Naive B cell (primary cell): ENCODE measurements around the gene MYH7B. TPM values are rescaled to one million over a fixed set of nuclear protein-coding genes. Genes with fewer than 3 reads are reported as not detected.
A peak's percentile ranks its signal among the peaks of the same experiment; 100 is the strongest.

Experiments used
- ATAC-seq, 2 donors: fragments of 150-1000 bp; cut with Tn5 transposase; 2 replicates each; pipeline ENCODE4 v1.10.0; 2021; ENCODE audit warnings: low read depth in 2 of 2, mild to moderate bottlenecking in 2 of 2, moderate library complexity in 2 of 2
- DNase-seq: peaks from one replicate; pipeline ENCODE4 v3.0.0; 2022
- H3K27ac Mint-ChIP-seq, 6 donors: one replicate each; pipeline ENCODE4 v1.8.0; 2020 to 2022; ENCODE audit warnings: mild to moderate bottlenecking in 6 of 6, mixed read lengths in 6 of 6, moderate library complexity in 5 of 6, inconsistent platforms in 2 of 6
- H3K27me3 Mint-ChIP-seq, 3 donors: one replicate each; pipeline ENCODE4 v1.8.0; 2021 to 2022; ENCODE audit warnings: mixed read lengths in 3 of 3, mild to moderate bottlenecking in 1 of 3
- H3K36me3 Mint-ChIP-seq, 2 donors: one replicate each; pipeline ENCODE4 v1.8.0; 2020 to 2022; ENCODE audit warnings: mixed read lengths in 2 of 2, inconsistent platforms in 1 of 2, mild to moderate bottlenecking in 1 of 2
- H3K4me1 Mint-ChIP-seq, 3 donors: one replicate each; pipeline ENCODE4 v1.8.0; 2020 to 2022; ENCODE audit warnings: mixed read lengths in 3 of 3, inconsistent platforms in 1 of 3, mild to moderate bottlenecking in 1 of 3, moderate library complexity in 1 of 3
- H3K4me3 Mint-ChIP-seq, 8 donors: one replicate each; pipeline ENCODE4 v1.8.0; 2020 to 2022; ENCODE audit warnings: mild to moderate bottlenecking in 8 of 8, mixed read lengths in 8 of 8, moderate library complexity in 8 of 8, inconsistent platforms in 2 of 8
- H3K9me3 Mint-ChIP-seq, 7 donors: one replicate each; pipeline ENCODE4 v1.8.0; 2020 to 2022; ENCODE audit warnings: mixed read lengths in 7 of 7, mild to moderate bottlenecking in 5 of 7, inconsistent platforms in 2 of 7, moderate library complexity in 1 of 7
- polyA plus RNA-seq, 6 donors: library from polyadenylated mRNA; unstranded; fragments of 300-500 nt; fragmentation: Illumina TruSeq; gene quantifications; one replicate each; pipeline ENCODE4 v1.2.3, GENCODE V29; 2021; ENCODE audit warnings: low read depth in 6 of 6

MYH7B gene
- polyA plus RNA-seq, 6 donors from 2014 or later, result 0.24 to 0.84 TPM; not detected in 4

DNA sequence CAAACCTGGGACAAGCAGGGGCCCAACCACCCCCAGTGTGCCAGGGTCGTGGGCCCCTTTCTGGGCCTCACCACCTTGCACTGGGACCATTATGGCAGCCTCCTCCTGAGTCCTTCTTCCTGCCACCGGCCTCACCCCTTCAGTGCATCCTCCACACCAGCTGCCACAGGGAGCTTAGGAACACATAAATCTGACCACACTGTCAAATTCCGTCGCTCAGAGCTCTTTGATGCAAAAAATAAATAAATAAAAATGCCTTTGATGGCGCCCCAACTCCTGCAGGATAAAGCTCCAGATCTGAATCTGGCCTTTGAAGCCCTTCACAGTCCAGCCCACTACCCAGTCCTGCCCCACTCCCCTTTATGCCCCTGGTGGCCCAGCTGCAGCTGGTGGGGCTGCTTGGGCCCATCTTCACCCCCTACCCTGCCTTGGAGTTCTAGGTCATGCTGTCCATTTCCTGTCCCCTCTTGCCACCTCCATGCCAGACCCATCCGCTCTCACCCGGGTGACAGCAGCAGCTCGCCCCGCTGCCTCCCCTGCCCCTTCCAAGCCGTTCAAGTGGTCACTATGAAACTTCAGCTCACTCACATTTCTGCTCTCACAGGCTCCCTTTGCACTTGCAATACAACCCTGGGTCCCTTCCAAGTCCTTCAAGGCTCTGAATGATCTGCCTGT, 16.0 kb downstream of the MYH7B start:
- no peaks in the 10 kb centered on the region for H3K9me3 Mint-ChIP-seq
- H3K4me3 Mint-ChIP-seq, result no peak overlapping the region
- peaks cover 2 to 20% (median 4%) of the 10 kb centered on the region in 3 donors for H3K27me3 Mint-ChIP-seq
- no peak for ATAC-seq
- no peaks in the 10 kb centered on the region for H3K36me3 Mint-ChIP-seq
- H3K27ac Mint-ChIP-seq, result no peak overlapping the region
- DNase-seq, result no peak
- H3K4me1 Mint-ChIP-seq, result no peaks in the 10 kb centered on the region

DNA sequence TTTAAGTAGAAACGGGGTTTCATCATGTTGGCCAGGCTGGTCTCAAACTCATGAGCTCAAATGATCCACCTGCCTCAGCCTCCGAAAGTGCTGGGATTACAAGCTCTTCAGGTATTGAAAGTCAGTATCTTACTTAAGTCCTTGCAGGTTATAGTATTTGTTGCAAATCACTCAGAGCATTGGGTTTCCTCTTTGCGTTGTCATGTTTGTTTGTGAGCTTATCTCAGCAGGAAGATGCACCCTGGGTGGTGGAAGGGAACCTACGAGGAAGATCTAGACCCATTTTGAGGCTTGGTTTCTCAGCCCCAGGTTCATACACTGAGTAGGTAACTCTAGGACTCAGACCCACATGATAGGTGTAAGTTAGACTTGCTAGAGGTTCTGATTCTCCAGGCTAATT, 18.6 kb downstream of the MYH7B start:
- no peak for ATAC-seq
- H3K27ac Mint-ChIP-seq, result no peak overlapping the region
- no peaks in the 10 kb centered on the region for H3K36me3 Mint-ChIP-seq
- H3K9me3 Mint-ChIP-seq, result peaks cover 0 to 2% (median 0%) of the 10 kb centered on the region in 7 donors
- no peaks in the 10 kb centered on the region for H3K4me1 Mint-ChIP-seq
- H3K4me3 Mint-ChIP-seq, result no peak overlapping the region
- DNase-seq, result no peak
- peaks cover 4 to 32% (median 17%) of the 10 kb centered on the region in 3 donors for H3K27me3 Mint-ChIP-seq

DNA sequence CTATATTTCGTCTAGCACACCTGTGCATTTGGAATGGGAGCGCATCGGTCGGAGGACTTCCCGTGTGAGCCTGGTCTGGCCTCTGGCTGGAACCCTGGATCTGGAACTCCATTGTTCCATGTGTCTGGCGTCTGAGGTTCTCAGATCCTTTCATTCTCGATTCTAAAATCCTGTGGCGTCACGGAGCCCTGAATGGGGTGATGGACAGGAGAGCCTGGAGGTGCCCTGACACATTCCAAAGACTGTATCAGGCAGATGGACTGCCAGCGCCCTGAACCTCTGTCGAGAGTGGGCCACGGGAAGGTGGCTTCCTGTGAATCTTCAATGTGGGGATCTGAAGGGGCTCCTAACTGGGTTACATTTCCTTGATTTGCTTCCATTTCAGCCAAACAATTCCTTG, 20.6 kb downstream of the MYH7B start:
- no peak for DNase-seq
- Mint-ChIP-seq H3K27ac (no peak overlapping the region), H3K27me3 (peaks cover 7 to 40% (median 24%) of the 10 kb centered on the region in 3 donors), H3K4me3 (no peak overlapping the region), H3K36me3 (no peaks in the 10 kb centered on the region), H3K4me1 (no peaks in the 10 kb centered on the region), H3K9me3 (peaks cover 0 to 2% (median 0%) of the 10 kb centered on the region in 7 donors)
- no peak for ATAC-seq

DNA sequence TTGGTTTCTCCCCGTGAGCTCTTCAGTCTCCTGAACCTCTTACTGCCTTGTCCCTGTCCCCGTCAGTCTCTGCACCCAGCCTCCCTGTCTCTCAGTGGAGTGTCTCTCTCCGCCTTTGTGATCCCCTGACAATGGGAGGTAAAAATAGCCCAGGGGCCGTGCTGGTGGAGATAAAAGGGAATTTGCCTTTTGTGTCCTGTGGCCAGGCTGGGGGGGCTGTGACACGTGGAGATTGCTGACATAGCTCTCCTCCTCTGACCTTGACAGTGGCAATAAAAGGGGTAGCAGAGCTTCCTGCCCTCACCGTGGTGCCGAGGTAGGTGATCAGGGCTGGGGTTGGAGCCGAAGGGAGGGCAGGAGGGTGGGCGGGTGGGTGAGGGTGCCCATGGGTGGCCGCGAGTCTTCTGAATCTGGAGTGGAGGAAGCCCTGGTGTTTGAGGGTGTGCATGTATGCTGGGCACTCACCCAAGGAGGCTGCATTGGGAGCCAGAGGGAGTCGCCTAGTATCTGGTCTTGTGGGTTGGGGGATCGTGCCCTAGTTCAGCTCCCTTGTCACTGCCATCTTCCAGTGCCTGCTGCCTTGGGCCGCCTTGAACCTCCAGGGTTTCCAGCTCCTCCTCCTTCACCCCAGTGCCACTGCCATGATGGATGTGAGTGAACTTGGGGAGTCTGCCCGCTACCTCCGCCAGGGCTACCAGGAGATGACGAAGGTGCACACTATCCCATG, 21.9 kb downstream of the MYH7B start:
- peaks cover 13 to 44% (median 35%) of the 10 kb centered on the region in 3 donors for H3K27me3 Mint-ChIP-seq
- H3K36me3 Mint-ChIP-seq, result no peaks in the 10 kb centered on the region
- no peak overlapping the region for H3K4me3 Mint-ChIP-seq
- ATAC-seq, result no peak
- no peak overlapping the region for H3K27ac Mint-ChIP-seq
- H3K9me3 Mint-ChIP-seq, result peaks cover 0 to 2% (median 0%) of the 10 kb centered on the region in 7 donors
- no peak for DNase-seq
- H3K4me1 Mint-ChIP-seq, result no peaks in the 10 kb centered on the region

GRCh38 chr20:34978092-34978744, 22.6 kb downstream of the MYH7B start:
- peaks cover 0 to 1% (median 0%) of the 10 kb centered on the region in 3 donors for H3K4me1 Mint-ChIP-seq
- H3K27ac Mint-ChIP-seq, result no peak overlapping the region
- no peaks in the 10 kb centered on the region for H3K36me3 Mint-ChIP-seq
- H3K27me3 Mint-ChIP-seq, result peaks cover 13 to 47% (median 42%) of the 10 kb centered on the region in 3 donors
- DNase-seq, result no peak
- no peak for ATAC-seq
- peaks cover 0 to 2% (median 0%) of the 10 kb centered on the region in 7 donors for H3K9me3 Mint-ChIP-seq
- H3K4me3 Mint-ChIP-seq, result peak overlapping the region in 1 of 8 donors; percentile 42

DNA sequence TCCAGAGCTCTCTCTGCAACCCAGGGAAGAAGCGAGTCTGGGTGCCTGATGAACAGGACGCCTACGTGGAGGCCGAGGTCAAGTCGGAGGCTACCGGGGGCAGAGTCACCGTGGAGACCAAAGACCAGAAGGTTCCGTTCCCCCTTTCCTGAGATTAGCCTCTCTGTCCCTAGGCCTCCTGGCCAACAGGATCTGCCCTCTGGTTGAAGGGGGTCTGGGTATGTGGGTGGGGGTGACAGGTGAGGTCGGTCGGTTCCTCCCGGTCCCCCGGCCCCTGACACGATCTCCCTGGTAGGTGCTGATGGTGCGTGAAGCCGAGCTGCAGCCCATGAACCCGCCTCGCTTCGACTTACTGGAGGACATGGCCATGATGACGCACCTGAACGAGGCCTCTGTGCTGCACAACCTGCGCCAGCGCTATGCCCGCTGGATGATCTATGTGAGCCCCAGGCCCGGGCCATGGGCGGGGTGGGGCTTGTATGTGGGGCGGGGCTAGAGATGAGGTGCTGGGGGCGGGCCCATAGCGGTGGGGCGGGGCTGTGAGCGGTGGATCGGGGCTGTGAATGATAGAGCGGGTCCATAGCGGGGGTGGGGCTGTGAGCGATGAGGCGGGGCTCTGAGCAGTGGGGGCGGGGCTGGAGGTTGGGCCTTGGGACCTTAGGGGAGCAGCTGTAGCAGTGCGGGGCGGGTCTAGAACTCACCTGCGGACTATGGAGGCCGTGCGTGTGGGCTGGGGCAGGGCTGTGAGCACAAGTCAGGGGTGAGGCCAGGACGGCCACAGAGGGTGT, 23.9 kb downstream of the MYH7B start:
- ATAC-seq (no peak), DNase-seq (no peak)
- H3K4me1 Mint-ChIP-seq, result peaks cover 0 to 3% (median 3%) of the 10 kb centered on the region in 3 donors

DNA sequence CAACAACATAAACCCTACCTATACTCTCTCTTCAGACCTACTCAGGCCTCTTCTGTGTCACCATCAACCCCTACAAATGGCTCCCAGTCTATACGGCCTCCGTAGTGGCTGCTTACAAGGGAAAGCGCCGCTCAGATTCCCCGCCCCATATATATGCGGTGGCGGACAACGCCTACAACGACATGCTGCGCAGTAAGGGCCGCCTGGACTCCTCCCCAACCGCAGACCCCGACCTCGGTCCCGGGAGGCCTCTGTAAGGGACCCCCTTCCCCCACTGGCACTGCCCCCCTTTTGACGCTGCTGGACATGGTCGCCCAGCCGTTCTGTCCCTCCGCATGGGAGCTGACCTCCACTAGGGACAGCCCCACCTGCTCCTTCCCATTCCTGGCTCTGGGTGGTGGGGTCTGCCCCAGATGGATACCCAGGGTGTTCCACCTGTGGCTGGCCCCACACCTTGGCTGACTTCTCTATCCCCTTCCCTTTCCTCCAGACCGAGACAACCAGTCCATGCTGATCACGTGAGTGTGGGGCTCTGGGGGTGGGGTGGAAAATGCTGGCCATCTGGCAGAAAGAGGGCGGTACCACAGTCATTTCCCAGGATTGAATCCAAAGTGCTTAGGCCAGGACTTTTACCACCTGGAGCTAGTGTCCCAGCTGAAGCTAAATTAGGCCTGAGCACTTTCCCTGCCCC, 25.0 kb downstream of the MYH7B start:
- ATAC-seq (no peak), DNase-seq (no peak)
- Mint-ChIP-seq H3K27ac (peak overlapping the region in 1 of 6 donors; percentile 65), H3K4me3 (no peak overlapping the region), H3K36me3 (no peaks in the 10 kb centered on the region), H3K27me3 (peaks cover 13 to 61% (median 53%) of the 10 kb centered on the region in 3 donors), H3K9me3 (peaks cover 0 to 2% (median 0%) of the 10 kb centered on the region in 7 donors), H3K4me1 (peaks cover 0 to 6% (median 3%) of the 10 kb centered on the region in 3 donors)

More for the DNA sequence above, 23.9 kb downstream of the MYH7B start:
- peaks cover 13 to 51% (median 51%) of the 10 kb centered on the region in 3 donors for H3K27me3 Mint-ChIP-seq
- H3K9me3 Mint-ChIP-seq, result peaks cover 0 to 2% (median 0%) of the 10 kb centered on the region in 7 donors
- H3K36me3 Mint-ChIP-seq, result no peaks in the 10 kb centered on the region
- H3K27ac Mint-ChIP-seq, result peak overlapping the region in 1 of 6 donors; percentile 20
- H3K4me3 Mint-ChIP-seq, result no peak overlapping the region

GRCh38 chr20:34982270-34983088, 26.8 kb downstream of the MYH7B start:
- H3K27ac Mint-ChIP-seq, result peak overlapping the region in 1 of 6 donors; percentile 65
- no peaks in the 10 kb centered on the region for H3K36me3 Mint-ChIP-seq
- no peak for ATAC-seq
- H3K4me3 Mint-ChIP-seq, result no peak overlapping the region
- DNase-seq, result no peak
- peaks cover 0 to 6% (median 3%) of the 10 kb centered on the region in 3 donors for H3K4me1 Mint-ChIP-seq
- H3K27me3 Mint-ChIP-seq, result peaks cover 9 to 52% (median 48%) of the 10 kb centered on the region in 3 donors
- H3K9me3 Mint-ChIP-seq, result peaks cover 0 to 2% (median 0%) of the 10 kb centered on the region in 7 donors

- peaks cover 9 to 45% (median 41%) of the 10 kb centered on the region in 3 donors for H3K27me3 Mint-ChIP-seq
- no peaks in the 10 kb centered on the region for H3K36me3 Mint-ChIP-seq
- no peak overlapping the region for H3K27ac Mint-ChIP-seq
- H3K4me3 Mint-ChIP-seq, result no peak overlapping the region
- no peak for DNase-seq
- H3K4me1 Mint-ChIP-seq, result peaks cover 0 to 6% (median 3%) of the 10 kb centered on the region in 3 donors
- no peak for ATAC-seq
- no peaks in the 10 kb centered on the region for H3K9me3 Mint-ChIP-seq
Measured at GRCh38 chr20:34983089-34983820, 27.6 kb downstream of the MYH7B start.

DNA sequence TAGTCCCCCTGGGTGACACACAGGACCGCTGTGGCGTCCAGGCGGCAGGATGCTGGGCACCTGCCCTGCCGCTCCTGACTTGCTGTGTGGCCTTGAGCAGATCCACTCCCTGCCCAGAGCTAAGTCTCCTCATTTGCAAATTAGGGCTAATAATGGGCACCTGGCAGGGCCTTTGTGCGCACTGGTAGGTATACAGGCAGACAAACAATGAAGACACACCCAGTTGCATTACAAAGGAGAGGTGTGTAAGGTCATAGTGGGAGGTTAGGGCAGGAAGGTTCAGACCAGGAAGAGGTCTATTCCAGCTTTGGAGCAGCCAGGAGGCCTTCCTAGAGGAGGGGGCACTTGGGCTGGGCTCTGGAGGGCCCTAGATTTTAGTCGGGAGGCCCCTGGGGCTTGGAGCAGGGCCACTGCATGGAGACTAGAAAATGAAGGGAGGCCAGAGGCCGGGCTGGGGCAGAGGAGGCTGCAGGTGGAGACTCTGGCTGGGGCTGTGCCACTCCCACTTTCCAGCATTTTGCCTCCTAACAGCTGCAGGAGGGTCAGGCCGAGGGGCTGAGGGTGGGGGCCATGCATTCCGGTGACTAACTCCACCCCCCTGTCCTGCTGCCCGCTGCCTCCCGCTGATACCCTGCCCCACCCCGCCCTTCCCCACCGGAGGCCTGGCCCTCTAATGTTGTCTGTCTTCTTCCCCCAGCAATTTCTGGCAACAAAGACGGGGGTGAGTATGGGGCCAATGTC, 28.5 kb downstream of the MYH7B start:
- Mint-ChIP-seq H3K27ac (peak overlapping the region in 2 of 6 donors; percentile 47 to 52), H3K4me1 (peaks cover 0 to 6% (median 3%) of the 10 kb centered on the region in 3 donors), H3K9me3 (no peaks in the 10 kb centered on the region), H3K27me3 (peaks cover 9 to 45% (median 41%) of the 10 kb centered on the region in 3 donors), H3K36me3 (no peaks in the 10 kb centered on the region), H3K4me3 (no peak overlapping the region)
- no peak for DNase-seq
- ATAC-seq, result no peak

DNA sequence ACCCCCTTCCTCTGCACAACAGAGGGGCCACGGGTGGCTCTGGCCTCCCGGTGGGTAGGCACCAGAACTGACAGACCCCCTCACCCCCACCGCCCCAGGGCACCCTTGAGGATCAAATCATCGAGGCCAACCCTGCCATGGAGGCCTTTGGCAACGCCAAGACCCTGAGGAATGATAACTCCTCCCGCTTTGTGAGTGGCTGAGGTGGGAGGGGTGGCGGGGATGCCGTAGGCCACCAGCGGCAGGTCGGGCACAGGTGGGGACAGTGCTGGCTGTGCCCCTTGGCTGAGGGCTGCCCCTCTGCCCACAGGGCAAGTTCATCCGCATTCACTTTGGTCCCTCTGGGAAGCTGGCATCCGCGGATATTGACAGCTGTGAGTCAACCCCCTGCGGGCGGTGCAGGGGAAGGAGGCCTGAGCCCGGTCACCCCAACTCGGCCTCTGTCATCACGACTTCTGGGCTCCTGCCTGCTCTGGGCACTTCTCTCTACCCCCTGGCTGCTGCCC, 29.1 kb downstream of the MYH7B start:
- Mint-ChIP-seq H3K36me3 (no peaks in the 10 kb centered on the region), H3K9me3 (no peaks in the 10 kb centered on the region), H3K4me3 (no peak overlapping the region), H3K27ac (peak overlapping the region in 1 of 6 donors; percentile 59), H3K4me1 (peaks cover 0 to 6% (median 3%) of the 10 kb centered on the region in 3 donors), H3K27me3 (peaks cover 9 to 45% (median 41%) of the 10 kb centered on the region in 3 donors)
- DNase-seq (no peak), ATAC-seq (no peak)
